Glomerular endothelial cell (primary cell): ENCODE data around the gene CNOT3. TPM values are rescaled to one million over a fixed set of nuclear protein-coding genes. Genes with fewer than 3 reads are reported as not detected.
"Not testable (repeated sequence)": the region's sequence is repeated elsewhere in the genome, so short reads cannot be mapped to it uniquely, and the experiment has no call there.

Experiments used
- DNase-seq: peaks from one replicate; pipeline ENCODE4 v3.0.0-alpha.2; 2011; ENCODE audit warnings: low read depth, low spot score; ENCODE audit errors: extremely low read depth
- total RNA-seq: library from RNA; depleted of rRNA; stranded (reverse); fragments of >200 nt; gene quantifications from 2 replicates; pipeline ENCODE4 v1.2.3, GENCODE V29; 2015

The CNOT3 gene
- 19.6 and 29.5 TPM in 2 replicates for total RNA-seq

DNA sequence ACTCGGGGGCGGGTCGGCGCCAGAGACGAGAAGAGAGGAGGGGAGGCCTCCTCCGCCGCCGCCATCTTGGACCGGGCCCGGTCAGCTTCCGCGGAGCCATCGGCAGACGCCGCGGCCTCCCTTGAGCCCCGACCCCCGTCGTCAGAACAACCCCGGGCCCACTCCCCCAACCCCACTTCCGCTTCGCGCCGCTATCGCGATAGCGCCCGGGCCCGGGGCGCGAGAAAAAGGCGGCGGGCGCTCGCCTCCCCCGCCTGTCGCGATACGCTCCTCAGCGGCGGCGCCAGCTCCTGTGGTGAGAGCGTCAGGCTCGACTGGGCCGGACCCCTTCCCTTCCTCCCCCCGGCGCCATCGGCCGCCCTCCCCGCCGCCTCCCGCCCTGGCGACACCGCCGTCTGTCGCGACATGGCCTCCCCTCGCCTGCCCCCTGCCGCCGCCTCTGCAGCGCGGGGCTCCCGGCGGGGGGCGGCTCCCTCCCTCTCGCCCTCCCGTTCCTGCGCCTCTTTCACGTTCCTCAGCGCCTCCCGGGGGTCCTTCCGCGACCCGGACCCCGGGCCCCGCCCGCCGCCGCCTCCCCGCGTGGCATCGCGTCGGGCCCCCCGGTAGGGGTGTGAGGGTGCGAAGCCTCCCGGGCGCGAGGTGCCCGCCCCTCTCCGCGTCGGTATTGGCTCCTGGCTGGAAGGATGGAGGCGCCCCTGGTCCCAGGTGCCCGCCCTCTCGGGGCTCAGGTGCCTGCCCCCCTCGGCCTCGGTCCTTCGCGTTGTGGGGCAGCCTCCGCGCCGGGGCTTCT, at the start of gene CNOT3:
Gene CNOT3 (plus strand): TSS at position 64 of the 790 bp plus-strand sequence. CDS start 5,217 bp downstream, outside the sequence.
- no peak for DNase-seq

DNA sequence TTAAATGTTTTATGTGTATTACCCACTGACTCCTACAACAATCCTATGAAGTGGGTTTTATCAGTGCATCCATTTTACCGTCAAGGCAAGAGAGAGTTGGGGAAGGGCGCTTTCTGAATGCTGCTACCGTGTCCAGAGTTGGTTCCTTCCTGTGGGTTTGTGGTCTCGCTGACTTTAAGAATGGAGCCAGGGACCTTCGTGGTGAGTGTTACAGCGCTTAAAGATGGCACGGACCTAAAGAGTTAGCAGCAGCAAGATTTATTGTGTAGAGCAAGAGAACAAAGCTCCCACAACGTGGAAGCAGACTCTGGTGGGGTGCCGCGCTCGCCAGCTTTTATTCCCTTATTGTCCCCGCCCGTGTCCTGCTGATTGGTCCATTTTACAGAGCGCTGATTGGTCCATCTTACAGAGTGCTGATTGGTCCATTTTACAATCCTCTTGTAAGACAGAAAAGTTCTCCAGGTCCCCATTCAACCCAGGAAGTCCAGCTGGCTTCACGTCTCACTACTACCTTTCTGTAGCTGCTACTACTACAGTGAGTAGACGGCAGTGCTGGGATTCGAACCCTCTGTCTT, 43.0 kb upstream of the CNOT3 start:
- DNase-seq, result no peak

DNA sequence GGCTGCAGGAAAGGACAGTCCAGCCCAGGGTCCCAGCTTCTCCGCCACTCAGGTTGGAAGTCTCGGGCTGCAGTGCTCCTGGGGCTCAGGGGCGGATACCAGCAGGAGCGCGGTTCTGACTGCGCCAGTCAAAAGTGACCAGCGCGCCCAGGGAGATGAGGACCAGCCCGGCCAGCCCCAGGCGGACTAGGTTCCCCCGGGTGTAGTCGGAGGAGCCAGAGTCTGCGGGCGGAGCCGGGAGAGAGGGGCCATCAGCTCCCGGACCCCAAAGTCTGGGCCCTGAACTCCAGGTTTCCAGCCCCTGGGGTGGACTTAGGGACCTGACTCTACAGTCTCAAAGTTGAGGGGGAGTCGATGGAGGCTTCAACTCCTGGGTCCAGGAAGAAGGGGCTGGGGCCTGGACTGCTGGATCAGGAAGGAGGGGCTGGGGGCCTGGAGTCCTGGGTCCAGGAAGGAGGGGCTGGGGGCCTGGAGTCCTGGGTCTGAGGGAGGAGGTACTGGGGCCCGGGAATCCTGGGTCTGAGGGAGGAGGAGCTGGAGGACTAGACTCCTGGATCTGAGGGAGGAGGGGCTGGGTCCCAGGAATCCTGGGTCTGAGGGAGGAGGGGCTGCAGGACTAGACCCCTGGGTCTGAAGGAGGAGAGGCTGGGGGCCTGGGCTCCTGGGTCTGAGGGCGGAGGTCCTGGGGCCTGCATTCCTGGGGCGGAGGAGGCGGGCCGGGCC, 42.3 kb upstream of the CNOT3 start:
- no peak for DNase-seq

DNA sequence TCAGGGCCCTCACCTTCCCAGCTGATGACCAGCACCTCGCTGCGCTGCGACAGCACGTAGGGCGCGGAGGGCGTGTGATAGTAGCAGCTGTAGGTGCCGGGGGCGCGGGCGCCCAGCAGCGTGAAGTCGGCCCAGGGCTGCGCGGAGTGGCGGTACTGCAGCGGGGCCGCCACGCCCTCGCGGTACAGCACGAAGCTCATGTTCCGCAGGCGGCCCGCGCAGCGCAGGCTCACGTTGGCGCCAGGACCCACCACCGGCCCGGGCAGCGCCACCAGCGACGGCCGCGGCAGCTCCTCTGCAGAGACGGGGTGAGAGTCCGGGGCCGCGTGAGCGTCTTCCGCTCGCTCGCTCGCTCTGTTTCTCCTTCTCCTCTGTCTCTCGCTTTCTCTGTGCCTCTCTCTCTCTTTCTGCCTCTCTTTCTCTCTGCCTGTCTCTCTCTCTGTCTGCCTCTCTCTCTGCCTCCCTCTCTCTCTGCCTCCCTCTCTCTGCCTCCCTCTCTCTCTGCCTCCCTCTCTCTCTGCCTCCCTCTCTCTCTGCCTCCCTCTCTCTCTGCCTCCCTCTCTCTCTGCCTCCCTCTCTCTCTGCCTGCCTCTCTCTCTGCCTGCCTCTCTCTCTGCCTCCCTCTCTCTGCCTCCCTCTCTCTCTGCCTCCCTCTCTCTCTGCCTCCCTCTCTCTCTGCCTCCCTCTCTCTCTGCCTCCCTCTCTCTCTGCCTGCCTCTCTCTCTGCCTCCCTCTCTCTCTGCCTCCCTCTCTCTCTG, 41.5 kb upstream of the CNOT3 start:
- DNase-seq, result not testable (repeated sequence)

DNA sequence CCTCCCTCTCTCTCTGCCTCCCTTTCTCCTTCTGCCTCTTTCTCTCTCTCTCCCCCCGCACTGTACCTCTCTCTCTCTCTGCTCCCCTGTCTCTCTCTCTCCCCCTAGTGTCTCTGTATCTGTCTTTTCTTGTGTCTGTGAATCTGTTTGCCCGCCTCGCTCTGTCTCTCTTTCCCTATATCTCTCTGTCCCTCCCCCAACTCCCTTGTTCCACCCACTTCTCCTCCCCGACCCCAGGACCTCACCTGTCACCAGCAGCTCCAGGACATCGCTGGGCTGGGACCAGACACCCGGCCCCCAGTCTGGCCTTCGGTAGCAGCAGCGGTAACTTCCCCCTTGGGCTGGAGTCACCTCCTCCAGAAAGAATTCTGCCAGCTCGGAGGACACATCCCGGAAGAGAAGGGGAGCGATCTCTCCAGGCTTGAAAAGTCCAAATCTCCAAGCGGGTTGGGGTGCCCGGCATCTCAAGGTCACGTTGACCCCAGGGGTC, 40.9 kb upstream of the CNOT3 start:
- DNase-seq, result no peak

DNA sequence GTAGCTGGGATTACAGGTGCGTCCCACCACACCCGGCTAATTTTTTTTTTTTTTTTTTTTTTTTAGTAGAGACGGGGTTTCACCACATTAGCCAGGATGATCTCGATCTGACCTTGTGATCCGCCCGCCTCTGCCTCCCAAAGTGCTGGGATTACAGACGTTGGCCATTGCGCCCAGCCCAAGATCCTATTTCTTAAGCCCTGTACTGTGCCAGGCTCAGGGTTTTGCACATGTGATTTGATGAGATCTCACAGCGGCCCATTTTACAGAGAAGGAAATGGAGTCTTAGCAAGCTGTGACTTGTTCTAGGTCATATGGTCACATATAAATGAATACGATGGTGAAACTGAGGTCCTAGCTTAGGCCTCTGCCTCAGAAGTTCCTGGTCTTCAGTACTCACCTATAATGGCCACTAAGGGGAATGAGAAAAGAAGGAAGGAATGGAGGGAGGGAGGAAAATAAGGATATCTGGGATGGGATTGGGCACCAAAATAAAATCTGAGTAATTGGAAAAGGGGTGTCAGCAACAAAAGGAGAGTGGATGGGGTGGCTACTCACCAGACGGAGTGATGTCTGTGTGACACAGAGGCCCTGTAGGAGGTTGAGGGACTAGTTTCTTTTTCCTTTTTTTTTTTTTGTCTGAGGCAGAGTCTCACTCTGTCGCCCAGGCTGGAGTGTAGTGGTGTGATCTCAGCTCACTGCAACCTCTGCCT, 38.2 kb upstream of the CNOT3 start:
- no peak for DNase-seq

DNA sequence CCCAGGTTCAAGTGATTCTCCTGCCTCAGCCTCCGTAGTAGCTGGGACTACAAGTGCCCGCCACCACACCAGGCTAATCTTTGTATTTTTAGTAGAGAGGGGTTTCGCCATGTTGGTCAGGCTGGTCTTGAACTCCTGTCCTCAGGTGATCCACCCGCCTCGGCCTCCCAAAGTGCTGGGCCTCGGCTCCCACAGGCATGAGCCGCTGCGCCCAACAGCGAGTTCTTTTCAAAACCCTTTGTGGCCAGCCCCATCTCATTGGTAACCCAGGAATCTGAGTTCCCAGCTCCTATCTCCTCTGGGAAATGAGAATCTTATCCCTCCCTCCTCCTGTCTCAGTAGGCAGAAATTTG, 37.7 kb upstream of the CNOT3 start:
- DNase-seq, result not testable (repeated sequence)

DNA sequence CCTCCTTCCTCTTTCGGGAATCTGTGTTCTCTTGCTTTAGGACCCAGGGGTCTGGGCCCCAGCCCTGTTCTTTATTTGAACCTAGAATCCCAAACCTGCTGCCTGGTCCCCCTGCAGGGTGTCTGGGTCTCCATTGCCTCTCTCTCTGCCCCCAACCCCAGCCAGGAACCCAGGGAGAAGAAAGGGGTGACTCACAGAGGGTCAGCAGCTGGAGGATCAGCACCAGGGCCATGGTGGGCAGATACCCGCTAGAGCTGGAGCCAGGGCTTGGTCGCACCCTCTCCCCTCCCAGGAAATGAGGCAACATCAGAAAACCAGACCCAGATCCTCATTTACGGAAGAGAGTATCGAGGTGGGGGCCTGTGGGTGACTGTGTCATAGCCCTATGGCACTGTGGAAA, 37.0 kb upstream of the CNOT3 start, which contains the start of gene OSCAR:
Gene OSCAR (minus strand): TSS at position 243 of the 400 bp plus-strand sequence. CDS start 11 bp downstream, at position 232.
- DNase-seq, result no peak

DNA sequence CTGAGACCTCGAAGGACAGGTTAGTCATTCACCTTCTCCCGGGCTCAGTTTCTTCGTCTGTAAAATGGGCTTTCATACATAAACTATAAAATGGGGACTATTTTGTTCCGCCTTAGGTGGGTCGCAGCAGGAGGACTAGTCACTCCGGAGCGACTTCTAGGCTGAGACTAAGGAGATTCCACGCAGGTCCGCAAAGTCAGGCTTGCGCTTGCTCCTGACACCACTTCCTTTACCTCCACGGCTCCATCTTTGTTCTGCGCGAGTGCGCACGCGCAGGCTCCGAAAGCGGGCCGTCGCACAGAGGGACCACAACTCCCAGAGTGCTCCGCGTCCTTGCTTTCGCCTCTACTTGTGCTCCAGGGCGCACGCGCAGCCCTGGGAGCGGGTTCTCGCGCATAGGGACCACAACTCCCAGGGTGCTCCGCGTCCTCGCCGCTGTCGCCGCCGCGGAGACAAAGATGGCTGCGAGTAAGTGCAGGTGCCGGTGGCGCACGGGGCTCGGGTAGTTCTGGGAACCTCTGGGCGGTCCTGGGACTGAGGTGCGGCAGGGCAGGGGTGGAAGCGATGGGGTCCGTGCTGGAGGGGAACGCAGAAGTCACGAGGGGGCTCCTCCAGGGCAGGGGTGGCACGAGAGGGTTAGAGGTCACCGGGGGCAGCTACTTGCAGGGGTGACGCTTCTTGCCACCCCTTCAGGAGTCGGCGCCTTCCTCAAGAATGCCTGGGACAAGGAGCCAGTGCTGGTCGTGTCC, 35.0 kb upstream of the CNOT3 start, which contains the start of gene NDUFA3:
Gene NDUFA3 (plus strand): TSS at position 435 of the 749 bp plus-strand sequence. CDS start 24 bp downstream, at position 459.
- peak; percentile 90 for DNase-seq

DNA sequence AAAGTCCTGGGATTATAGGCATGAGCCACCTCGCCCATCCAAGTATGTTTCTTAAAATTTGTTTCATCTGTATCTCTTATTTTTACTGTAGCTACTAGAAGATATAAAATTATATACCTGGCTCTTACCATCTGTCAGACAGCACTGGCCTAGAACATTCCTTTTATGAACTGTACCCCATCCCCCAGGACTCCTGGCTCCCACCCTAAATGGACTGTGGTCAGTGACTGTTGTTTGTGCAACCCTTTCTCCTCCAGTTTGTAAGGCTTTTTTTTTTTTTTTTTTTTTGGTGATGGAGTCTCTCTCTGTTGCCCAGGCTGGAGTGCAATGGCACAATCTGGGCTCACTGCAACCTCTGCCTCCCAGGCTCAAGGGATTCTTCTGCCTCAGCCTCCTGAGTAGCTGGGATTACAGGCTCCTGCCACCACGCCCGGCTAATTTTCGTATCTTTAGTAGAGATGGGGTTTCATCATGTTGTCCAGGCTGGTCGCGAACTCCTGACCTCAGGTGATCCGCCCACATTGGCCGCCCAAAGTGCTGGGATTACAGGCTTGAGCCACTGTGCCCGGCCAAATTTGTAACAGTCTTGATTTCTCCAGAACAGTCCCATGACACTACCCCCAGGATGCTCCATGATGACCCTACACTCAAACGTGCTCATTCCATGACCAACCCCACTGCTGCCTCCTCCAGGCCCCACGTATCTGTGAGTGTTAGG, 32.4 kb upstream of the CNOT3 start:
- DNase-seq, result no peak

DNA sequence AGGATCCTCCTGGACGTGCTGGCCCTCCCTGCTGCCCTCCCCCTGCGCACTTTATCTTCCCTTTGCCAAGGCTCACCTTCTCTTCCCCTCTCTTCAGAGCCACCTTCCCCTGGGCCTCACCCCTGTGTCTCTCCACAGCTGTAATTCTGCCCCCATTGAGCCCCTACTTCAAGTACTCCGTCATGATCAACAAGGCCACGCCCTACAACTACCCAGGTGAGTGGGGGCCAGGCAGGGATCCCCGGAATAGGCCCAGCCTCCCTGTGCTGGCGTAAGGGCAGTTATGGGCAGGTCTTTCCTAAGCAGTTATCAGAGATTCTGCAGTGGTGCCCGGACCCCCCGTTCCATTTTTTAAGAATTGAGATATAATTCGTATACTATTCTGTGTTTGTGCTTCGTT, 31.8 kb upstream of the CNOT3 start:
- DNase-seq, result no peak

DNA sequence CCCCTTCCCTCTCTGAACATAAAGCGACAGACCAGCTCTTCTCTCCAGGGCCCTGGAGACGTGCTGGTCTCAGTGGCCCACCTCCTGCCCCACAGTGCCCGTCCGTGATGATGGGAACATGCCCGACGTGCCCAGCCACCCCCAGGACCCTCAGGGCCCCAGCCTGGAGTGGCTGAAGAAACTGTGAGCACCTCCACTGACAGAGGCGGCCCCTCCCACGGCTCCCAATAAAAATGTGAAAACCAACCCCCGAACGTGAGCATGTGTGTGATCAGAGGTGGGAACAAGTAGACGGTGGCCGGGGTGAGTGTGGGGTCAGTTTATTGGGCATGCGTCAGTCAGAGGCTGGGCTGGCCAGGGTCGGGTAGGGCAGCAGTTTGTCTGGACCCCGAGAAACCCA, 30.8 kb upstream of the CNOT3 start:
- DNase-seq, result no peak

DNA sequence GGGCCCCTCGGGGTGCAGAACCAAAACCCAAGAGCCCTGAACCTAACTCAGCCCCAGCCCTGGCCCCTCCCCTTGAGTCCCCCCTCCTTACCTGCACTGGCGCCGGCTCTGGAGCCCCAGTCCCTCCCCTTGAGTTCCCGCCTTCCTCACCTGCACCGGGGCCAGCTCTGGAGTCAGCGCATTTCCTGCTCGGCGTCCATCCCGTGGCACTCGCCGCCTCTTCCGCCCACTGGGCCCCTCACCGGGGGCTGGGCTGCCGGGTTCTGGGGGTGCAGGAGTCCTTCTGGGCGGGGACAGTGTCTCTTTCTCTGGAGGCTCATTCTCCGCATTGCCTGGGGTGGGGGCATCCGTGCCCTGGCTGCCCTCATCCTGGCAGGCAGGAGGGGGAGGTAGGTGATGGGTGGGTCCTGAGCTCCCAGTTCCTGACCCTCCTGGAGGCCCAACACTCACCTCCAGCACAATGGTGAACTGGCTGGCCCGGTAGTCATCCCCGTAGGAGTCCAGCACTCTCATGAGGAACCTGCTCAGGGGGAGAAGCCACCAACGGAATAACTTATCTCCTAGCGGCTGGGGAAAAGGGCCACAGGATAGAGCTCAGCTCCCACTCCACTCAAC, 29.6 kb upstream of the CNOT3 start:
- no peak for DNase-seq

DNA sequence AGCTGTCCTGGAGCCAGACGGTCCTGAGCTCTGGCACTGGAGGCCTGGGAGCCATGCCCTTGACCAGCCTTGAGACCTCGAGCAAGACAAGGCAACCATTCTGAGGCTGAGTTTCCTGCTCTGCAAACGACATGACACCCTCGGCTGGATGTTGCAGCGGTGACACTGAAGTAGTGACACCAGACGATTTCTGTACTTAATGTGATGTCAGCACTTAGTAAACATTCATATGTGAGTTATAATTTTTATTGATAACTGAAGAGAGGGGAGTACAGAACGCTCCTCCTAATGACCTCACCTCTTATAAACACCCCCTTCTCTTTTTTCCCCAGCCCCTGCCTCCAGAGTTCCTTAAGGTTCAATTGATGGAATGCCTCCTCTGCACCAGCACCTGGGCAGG, 29.1 kb upstream of the CNOT3 start:
- no peak for DNase-seq

DNA sequence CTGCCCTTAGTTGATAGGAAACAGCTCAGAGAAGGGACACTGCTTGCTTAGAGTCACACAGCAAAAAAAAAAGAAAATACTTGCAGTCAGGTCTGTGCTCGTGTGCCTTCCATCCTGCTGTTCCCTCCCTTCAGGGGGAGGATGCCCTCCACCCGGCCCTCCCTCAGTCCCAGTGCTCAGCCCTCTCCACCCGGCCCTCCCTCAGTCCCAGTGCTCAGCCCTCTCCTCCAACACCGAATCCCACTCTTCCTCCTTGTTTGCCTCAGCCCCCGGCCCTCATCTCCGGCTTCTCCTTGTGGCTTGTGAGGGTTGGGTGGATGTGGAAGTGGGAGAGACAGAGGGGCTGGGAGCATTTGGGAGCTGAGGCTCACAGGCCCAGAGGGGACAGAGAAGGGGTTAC, 27.9 kb upstream of the CNOT3 start:
- no peak for DNase-seq

DNA sequence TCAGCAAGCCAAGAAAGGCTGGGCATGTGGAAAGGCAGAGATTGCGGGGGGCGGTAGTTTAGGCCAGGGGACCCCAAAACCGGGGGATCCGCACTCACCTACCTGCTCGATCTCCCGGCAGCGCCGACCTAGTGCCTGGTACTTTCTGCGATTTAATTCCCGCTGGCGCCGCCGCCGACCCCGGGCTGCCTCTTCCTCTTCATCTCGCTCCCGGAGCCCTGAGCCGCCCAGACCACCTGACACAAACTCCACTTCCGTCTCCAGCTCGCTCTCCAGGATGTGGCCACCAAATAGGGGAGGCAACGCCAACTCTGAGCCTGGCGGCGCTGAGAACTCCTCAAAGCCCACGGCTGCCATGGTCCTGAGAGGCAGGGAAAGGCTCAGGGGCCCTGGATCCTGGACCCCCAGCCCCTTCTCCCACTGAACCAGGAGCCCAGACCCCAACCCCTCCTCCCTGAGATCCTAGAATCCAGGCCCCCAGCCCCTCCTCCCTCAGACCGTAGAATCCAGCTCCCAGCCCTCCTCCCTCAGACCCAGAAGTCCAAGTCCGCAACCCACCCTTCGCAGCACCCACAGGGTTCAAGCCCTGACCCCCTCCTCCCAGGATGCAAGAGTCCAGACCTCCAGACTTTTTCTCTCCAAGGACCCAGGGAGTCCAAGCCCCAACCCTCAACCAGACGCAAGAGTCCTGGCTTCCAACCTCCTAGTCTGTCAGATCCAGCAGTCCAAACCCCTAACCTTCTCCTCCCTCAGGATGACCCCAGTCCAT, 23.0 kb upstream of the CNOT3 start:
- DNase-seq, result no peak
